Femur (tissue), 1 donor: Measurements from ENCODE around the gene MLF1.
A peak's percentile ranks its signal among the peaks of the same experiment; 100 is the strongest.

Source experiments
- DNase-seq: peaks from one replicate; pipeline ENCODE4 v3.0.0-alpha.2; 2017

Gene MLF1

GRCh38 chr3:158590223-158590622, 19.2 kb downstream of the MLF1 start:
- no peak for DNase-seq

GRCh38 chr3:158600787-158601186, 29.8 kb downstream of the MLF1 start:
- no peak for DNase-seq

GRCh38 chr3:158602227-158602626, 31.2 kb downstream of the MLF1 start:
- no peak for DNase-seq

GRCh38 chr3:158617982-158618875, 47.2 kb downstream of the MLF1 start:
- DNase-seq = no peak

GRCh38 chr3:158625881-158626280, 54.9 kb downstream of the MLF1 start:
- no peak for DNase-seq

- no peak for DNase-seq
Observed at GRCh38 chr3:158631981-158632380, 61.0 kb downstream of the MLF1 start.

GRCh38 chr3:158640646-158641045, 69.7 kb downstream of the MLF1 start:
- DNase-seq = no peak

GRCh38 chr3:158642005-158642404, 71.0 kb downstream of the MLF1 start:
- no peak for DNase-seq

- no peak for DNase-seq
Observed at GRCh38 chr3:158642474-158643210, 71.6 kb downstream of the MLF1 start.

GRCh38 chr3:158644345-158644908, 73.4 kb downstream of the MLF1 start, which contains the start of gene GFM1:
GFM1 (plus strand) TSS chr3:158644527; CDS start chr3:158644635, 108 bp downstream.
- peak; percentile 96 for DNase-seq

GRCh38 chr3:158649791-158650190, 78.8 kb downstream of the MLF1 start:
- DNase-seq = no peak

GRCh38 chr3:158651192-158651591, 80.2 kb downstream of the MLF1 start:
- DNase-seq = no peak

GRCh38 chr3:158652463-158652862, 81.5 kb downstream of the MLF1 start:
- no peak for DNase-seq
